C4-2B (cell line): Measurements from ENCODE around the gene NPM1.
"Not testable (repeated sequence)": the region's sequence is repeated elsewhere in the genome, so short reads cannot be mapped to it uniquely, and the experiment has no call there.

Experiments used
- H3K27ac ChIP-seq: fragments of 450-650 bp; 2 replicates; pipeline ENCODE4 v1.5.1; 2017
- ZFX ChIP-seq: fragments of 450-650 bp; IDR thresholded peaks from 2 replicates; pipeline ENCODE4 v1.6.1; 2017
- TF ChIP-seq, protein P1 (sequence below): fragments of 450-650 bp; conservative IDR thresholded peaks from 2 replicates; pipeline ENCODE4 v1.5.1; 2017; ENCODE audit warnings: mild to moderate bottlenecking

NPM1 gene

DNA sequence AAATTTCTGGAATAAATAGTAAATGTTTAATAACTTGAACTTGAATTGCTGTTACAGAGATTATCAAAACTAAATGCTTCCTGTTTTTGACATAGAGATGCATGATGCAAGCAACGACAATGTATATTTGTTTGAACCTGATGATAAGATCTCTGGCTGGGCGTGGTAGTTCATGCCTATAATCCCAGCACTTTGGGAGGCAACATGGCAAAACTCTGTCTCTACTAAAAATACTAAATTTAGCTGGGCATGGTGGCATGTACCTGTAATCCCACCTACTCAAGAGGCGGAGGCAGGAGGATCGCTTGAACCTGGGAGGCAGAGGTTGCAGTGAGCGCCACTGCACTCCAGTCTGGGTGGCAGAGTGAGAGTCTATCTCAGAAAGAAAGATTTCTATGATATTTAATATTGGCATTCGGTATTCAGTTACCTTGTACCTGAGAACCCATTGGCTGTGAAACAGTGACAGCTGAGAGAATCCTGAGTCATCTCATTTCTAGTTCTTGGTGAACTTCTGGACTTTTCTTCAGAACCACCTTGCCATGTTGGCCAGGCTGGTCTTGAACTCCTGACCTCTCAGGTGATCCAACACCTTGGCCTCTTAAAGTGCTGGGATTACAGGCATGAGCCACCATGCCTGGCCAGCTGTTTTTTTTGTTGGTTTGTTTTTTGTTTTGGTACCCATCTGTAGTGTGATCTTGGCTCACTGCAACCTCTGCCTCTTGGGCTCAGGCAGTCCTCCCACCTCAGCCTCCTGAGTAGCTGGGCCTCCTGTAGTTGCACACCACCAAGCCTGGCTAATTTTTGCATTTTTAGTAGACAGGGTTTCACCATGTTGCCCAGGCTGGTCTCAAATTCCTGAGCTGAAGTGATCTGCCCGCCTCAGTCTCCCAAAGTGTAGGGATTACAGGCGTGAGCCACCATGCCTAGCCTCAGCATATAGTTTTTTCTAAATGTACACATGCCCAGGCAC, 21.8 kb downstream of the NPM1 start:
- peak overlapping the region; percentile 31; the same call in 1 of the 2 replicates for H3K27ac ChIP-seq

DNA sequence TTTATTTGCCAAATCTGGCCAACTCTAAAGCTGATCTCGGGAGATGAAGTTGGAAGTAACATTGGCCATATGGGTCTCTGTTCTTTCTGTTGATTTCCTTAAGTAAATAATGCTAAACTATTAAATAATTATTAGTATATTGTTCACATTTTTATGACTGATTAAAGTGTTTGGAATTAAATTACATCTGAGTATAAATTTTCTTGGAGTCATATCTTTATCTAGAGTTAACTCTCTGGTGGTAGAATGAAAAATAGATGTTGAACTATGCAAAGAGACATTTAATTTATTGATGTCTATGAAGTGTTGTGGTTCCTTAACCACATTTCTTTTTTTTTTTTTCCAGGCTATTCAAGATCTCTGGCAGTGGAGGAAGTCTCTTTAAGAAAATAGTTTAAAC, 22.5 kb downstream of the NPM1 start:
- no peak overlapping the region; the same call in 1 of the 2 replicates for H3K27ac ChIP-seq
- TF ChIP-seq ZFX: no peak
- TF ChIP-seq, protein P1, sequence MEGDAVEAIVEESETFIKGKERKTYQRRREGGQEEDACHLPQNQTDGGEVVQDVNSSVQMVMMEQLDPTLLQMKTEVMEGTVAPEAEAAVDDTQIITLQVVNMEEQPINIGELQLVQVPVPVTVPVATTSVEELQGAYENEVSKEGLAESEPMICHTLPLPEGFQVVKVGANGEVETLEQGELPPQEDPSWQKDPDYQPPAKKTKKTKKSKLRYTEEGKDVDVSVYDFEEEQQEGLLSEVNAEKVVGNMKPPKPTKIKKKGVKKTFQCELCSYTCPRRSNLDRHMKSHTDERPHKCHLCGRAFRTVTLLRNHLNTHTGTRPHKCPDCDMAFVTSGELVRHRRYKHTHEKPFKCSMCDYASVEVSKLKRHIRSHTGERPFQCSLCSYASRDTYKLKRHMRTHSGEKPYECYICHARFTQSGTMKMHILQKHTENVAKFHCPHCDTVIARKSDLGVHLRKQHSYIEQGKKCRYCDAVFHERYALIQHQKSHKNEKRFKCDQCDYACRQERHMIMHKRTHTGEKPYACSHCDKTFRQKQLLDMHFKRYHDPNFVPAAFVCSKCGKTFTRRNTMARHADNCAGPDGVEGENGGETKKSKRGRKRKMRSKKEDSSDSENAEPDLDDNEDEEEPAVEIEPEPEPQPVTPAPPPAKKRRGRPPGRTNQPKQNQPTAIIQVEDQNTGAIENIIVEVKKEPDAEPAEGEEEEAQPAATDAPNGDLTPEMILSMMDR: no peak

More for the DNA sequence above, 21.8 kb downstream of the NPM1 start:
- no peak for TF ChIP-seq ZFX
- TF ChIP-seq, protein P1: no peak

DNA sequence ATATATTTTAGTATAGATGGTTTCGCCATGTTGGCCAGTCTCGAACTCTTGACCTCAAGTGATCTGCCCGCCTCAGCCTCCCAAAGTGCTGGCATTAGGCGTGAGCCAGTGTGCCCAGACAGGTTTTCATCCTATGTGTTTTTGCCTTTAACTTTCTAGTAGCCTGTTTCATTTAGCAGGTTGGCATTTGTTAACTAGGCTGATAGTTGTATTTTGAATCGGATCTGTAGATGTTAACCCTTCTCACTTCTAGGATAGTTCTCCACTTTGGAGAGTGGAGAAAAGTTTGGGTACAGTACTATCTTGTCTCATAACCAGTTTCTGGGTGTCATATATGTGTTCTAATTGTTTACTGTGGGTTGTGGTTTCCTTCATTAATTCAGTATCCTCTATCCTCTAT, 24.5 kb downstream of the NPM1 start:
- H3K27ac ChIP-seq: no peak overlapping the region
- no peak for TF ChIP-seq ZFX
- TF ChIP-seq, protein P1: no peak

DNA sequence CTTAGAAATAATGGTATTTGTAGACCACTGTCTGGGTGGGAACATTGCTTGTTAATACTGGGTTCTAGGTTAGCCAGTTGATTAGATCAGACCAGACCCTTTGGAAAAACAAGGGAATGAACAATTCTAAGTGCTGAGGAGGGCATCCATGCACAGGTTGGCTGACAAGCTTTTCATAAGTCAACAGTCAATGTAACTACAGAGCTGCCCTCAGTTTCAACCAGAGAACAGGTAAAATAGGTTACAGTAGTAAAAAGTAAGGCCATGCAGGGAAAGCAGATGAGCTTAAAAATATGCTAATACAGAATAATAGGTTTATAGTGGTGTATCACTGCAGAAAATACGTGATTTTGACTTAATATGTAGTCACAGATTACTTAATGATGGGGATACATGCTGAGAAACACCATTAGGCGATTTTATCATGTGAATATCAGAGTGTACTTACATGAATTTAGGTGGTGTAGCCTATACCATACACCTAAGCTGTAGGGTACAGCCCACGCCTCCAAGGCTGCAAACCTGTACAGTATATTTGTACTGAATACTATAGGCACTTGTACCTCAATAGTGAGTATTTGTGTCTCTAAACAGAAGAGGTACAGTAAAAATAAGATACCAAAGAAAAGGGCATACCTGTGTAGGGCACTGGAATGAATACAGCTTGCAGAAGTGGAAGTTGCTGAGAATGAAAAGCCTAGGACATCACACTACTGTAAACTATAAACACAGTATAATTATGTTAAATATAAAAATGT, 25.7 kb downstream of the NPM1 start:
- no peak overlapping the region for H3K27ac ChIP-seq
- TF ChIP-seq, protein P1: no peak
- no peak for TF ChIP-seq ZFX

DNA sequence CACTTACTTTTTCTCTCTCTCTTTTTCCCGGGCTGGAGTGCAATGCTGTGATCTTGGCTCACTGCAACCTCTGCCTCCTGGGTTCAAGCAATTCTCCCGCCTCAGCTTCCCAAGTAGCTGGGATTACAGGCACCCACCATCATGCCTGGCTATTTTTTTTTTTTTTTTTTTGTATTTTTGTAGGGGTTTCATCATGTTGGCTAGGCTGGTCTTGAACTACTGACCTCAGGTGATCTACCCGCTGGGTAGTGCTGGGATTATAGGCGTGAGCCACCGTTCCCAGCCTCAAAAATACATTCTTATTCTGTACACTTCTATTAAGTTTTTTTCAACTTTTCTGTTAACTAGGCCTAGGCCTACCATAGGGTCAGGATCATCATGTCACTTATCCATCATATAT, 26.3 kb downstream of the NPM1 start:
- not testable (repeated sequence) for H3K27ac ChIP-seq

DNA sequence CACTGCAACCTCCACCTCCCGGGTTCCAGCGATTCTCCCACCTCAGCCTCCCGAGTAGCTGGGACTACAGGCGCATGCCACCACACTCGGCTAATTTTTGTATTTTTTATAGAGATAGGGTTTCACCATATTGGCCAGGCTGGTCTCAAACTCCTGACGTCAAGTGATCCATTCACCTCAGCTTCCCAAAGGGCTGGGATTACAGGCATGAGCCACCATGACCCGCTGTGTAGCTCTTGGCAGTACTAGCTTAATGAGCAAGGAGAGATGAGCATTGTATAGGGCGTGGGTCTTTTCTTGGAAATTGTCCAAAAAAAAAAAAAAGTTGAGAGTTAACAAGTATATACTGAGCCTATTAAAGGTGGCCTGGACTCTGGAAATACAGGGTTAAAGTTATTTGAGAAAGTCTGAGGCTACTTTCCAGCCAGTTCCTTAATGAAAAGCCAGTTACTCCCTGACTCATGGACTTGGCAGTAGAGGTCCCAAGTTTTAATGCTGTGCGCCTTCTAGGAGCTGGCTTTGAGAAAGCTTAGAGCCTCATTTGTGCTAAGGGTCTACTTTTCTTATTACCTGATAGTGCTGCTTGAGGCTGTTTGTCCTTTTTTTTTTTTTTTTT, 27.6 kb downstream of the NPM1 start:
- H3K27ac ChIP-seq: no peak overlapping the region
- no peak for TF ChIP-seq ZFX

DNA sequence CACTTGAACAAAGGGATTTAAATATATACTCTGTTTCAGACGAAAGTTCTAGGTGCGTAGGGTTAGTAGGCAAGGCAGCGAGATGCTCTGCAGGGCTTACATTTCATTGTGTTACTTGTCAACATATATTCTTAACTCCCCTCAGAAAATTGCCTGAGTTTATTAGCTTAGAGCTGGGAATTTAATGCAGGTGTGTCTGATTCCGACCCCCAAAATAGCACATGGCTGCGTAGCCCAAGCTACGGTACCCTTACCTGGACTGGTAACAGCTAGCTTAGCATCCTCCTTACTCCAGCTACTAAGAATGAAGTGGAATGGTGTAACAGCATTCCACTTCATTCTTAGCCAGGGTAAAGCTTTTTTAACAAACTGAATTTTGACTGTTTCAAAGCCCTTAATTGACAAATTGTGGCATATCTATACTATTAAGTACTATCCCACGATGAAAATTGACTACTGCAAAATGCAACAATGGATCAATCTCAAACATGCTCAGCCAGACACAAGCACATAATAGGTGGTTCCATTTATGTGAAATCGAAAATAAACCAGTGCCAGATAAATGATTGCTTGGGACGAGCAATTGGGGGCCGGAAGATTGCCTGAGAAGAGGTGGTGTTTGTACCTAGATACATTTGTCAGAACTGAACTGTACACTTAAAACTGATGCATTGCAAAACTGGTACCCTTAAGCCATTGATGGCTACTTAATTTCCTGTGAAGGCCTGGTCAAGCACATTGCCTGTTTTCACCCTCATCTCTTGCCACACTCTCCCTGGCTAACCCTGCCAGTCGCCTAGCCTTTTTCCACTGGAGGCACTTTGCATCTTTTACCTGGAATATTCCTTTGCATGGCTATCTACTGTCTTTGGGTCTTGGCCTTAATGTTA, 28.8 kb downstream of the NPM1 start:
- H3K27ac ChIP-seq: no peak overlapping the region
- TF ChIP-seq, protein P1: no peak
- no peak for TF ChIP-seq ZFX
